A549 (cell line): ENCODE results near the gene SLC7A6OS.

ENCODE experiments used
- CHD2 ChIP-seq: fragments of 150-350 bp; IDR thresholded peaks from 2 replicates; pipeline ENCODE4 v1.6.1; 2014; ENCODE audit warnings: low read length; ENCODE audit not compliant: partially characterized antibody
- POLR2A ChIP-seq: IDR thresholded peaks from 2 replicates; pipeline ENCODE4 v1.6.1; 2012; ENCODE audit warnings: mild to moderate bottlenecking, low read length

DNA sequence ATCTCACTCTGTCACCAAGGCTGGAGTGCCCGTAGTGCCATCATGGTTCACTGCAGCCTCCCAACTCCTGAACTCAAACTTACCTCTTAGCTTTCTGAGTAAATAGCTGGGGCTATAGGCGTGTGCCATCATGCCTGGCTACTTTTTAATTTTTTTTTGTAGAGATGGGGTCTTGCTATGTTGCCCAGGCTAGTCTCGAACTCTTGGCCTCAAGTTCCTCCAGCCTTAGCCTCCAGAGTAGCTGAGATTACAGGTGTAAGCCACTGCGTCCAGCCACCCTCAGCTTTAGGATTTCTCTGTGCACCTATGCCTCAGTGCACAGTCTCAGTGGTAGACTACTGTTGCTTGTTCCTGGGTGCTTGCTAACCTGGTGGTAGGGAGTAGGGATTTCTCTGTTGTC, 41.0 kb downstream of the SLC7A6OS start:
- TF ChIP-seq POLR2A, result no peak
- no peak for TF ChIP-seq CHD2
